HK-2 (cell line): Measurements from ENCODE around the gene RERE.

Source experiments
- DNase-seq: peaks from one replicate; pipeline ENCODE4 v3.0.0-alpha.2; 2018; ENCODE audit not compliant: unreplicated experiment

RERE gene

DNA sequence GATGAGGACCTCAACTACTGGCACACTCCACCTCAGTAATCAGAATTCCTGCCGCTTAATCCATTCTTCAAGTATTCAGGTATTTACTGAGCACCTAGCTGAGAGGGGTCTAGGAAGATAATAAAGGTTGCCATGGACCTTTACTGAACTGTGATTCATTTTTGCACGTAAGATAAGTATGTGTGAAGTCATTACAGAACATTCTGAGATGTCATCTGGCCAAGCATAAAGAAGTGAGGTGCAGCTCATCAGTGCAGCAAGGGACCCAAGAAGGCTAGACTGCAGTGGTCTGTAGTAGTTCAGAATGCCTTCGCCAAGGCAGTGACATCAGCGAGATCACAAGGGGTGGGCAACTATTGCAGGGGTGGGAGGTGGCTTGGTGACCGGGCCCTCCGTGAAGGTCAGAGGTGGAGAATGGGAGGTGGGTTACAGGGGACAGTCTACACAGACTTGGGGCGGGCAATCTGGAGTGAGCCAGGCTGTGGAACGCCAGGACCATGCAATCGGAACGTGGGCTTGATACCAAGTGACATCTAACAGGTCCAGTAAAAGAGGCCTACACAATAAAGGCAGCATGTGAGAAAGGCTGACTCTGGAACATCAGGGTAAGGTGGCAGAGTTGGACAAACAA is 392.2 kb downstream of the RERE start:
- no peak for DNase-seq

GRCh38 chr1:8424539-8425116 is 392.8 kb downstream of the RERE start:
- DNase-seq: no peak

GRCh38 chr1:8423692-8424538 is 393.5 kb downstream of the RERE start:
- DNase-seq: peak; percentile 61

GRCh38 chr1:8423269-8423691 is 394.2 kb downstream of the RERE start:
- peak; percentile 46 for DNase-seq

DNA sequence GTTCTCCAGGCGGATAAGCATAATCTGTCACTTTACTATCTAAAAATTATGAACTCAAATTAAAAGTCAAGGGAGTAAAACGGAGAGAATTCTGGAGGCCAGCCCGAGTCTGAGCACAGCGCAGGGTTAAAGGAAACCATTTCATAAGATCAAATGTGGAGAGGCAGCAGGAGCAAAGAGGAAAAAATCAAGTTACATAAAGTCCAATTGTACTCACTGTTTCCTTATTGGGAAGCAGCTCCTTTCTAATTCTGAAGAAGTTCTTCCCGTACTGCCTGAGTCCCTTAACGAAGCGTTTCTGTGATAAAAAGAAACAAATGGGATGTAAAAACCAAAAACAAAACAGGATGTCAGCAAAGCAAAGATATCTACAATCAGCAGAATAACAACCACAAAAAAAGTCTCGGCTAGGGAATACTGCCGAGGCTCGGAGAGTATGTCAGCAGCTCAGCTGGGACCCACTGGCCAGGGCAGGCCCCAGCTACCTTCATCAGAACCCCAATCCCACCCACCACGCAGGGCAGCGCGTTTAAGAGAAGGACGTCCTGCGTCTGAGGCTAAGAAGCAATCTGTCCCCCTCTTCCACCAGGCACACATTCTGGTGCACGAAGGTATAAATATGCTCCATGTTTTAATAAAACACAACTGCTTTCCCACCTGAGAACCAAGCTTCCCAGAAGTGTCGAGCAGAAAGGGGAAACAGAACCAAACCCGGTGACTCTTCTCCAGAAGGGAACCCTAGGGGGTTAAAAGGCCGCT is 394.8 kb downstream of the RERE start:
- DNase-seq: no peak

GRCh38 chr1:8421721-8422120 is 395.7 kb downstream of the RERE start:
- no peak for DNase-seq

DNA sequence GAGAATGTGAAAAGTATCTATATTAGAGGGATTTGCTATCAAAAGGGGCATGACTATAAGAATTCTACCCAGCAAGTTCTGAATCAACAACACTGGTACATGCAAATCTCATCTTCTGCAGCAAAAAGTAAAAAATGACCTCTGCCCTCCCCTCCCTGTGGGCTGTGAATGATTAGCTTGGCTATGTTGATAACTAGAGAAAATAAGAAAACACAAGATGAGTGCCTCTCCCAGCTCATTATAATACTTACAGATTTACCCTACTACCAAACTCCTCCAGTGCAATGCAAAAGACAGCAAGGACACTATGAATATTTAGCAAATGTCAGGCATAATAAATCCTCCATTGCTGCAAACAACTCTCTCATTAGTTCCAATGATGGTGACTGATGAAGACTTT is 397.1 kb downstream of the RERE start:
- DNase-seq: no peak

GRCh38 chr1:8419861-8420260 is 397.6 kb downstream of the RERE start:
- DNase-seq: no peak

DNA sequence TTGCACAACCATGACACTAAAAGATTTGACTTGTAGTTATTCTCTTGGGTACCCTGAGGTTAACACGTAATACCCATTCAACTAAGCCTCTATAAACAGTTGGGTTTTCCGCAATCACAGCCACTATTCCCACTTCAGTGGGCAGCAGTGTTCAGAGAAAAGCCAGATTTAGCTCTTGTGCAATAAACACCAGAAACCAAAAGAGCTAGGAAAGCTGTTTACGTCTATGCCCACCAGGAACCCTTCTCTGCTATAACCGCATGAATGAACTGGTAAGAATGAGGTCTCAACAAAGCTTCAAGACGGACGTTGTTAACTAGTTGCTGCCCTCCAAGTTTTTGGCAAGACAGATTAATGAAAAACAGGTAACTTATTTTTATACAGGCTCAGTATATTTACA is 398.3 kb downstream of the RERE start:
- no peak for DNase-seq

- DNase-seq: no peak
Observed at GRCh38 chr1:8418301-8418700, 399.1 kb downstream of the RERE start.

GRCh38 chr1:8417625-8418024 is 399.8 kb downstream of the RERE start:
- no peak for DNase-seq

DNA sequence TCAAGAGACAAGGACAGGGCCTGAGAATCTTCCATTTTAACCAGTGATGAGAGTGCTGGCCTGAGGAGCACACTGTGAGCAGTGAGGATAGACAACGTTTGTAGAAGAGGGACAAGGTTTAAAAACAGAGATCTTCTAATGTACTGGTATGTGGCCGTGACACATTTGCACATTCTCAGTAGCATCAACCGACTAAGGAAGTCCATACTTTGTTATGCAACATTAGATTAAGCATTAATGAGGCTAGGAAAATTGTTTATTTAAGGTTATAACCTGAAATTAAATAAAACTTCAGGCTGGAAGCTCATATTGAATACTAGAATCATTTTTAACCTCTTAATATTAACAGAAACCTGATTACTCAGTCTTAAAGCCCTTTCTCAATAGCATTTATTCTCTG is 400.6 kb downstream of the RERE start:
- DNase-seq: no peak

DNA sequence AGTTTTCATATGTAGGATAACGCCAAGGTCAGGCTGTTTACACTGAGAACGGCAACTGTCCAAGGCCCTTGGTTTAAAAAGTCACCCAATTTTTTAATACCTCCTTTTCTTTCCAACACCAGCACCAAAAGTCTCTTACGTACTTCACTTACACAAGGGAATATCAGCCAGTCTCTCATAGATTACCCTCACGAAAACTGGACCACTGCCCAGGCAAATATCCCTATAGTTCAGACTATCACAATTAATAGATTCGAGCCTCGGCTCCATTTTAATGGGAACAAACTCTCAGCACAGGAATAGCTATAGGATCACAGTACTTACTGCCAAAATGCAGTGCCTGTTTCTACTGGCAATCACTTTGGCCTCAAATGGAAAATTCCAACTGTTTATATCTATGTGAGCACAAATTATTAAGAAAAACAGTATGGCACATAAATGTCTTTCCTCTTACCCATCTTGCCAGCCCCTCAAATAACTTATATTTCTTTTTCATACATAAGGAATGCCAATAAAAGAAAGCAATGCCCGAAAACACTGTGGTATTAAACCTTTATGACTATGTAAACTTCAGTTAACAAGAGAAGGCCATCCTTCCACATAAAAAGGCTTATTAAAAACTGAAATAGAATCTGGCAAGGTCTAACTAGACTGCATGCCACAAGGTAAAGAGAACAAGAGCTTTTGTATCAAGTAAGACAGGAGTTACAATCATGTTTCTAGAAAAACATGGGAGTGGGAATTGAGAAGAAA is 401.7 kb downstream of the RERE start:
- no peak for DNase-seq

GRCh38 chr1:8412183-8412831 is 405.1 kb downstream of the RERE start:
- no peak for DNase-seq

GRCh38 chr1:8411803-8412182 is 405.6 kb downstream of the RERE start:
- DNase-seq: no peak

DNA sequence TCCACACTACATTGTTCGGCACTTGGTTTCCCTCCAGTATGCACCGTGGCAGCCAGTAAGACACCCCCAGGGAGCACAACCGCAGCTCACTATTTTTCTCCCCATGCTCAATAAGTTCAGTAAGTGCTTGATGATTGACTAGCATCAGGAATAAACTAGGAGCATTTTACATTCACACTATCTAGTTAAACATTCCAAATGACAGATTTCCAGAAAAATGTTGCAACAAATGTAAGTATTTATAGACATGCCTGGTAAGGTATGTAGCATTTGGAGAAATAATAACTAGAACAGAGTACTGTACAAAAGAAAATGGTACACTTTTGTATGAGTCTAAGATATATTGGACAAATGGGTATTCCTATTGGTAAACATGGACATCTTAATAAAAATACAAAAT is 406.6 kb downstream of the RERE start:
- no peak for DNase-seq

DNA sequence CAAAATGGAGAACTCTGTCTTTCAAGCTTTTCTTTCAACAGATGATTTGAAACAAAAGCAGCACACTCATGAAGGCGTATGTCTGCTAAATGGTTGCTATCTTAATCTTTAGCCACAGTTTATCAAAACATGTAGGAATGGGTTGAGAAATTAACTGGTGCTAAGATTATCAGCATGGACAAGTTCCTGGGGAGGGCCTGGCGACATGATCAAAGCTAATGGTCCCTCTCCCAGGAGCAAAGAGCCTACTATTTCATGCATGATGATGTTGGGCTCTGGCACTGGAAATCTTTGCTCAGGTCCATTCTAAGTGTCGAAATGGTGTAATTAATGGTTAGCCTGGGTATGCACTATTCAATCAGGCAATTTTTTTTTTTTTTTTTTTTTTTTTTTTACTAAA is 407.8 kb downstream of the RERE start:
- no peak for DNase-seq

GRCh38 chr1:8409106-8409505 is 408.3 kb downstream of the RERE start:
- no peak for DNase-seq

GRCh38 chr1:8408151-8408839 is 409.1 kb downstream of the RERE start:
- DNase-seq: no peak

DNA sequence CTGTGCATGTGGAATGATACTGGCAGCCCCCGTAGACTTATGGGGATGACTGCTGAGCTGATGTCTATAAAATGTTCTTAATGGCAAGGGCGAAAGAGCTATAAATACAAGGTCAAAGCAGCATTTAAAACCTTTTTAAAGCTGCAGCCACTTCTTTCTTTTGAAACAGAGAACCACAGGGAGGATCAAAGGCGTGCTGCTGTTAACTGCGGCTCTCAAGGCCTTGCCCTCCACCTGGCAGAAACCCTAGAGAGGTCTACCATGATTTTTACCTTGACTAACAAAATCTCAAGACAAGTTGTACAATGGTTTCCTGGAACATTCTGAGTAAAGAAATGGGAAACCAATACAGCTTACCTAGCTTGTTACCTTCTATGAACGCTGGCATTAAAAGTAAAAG is 409.8 kb downstream of the RERE start:
- no peak for DNase-seq

- no peak for DNase-seq
Observed at GRCh38 chr1:8406960-8407359, 410.5 kb downstream of the RERE start.
